ENCODE results near the gene PROC. TPM values are rescaled to one million over a fixed set of nuclear protein-coding genes. Genes with fewer than 3 reads are reported as not detected.

Gene PROC
- total RNA-seq = 0.08 and 0.13 TPM in 2 replicates

GRCh38 chr2:127418300-127419111, at the start of gene PROC:
PROC (plus strand) TSS chr2:127418427; CDS start chr2:127419943, 1,516 bp downstream.

GRCh38 chr2:127387655-127388422, 30.4 kb upstream of the PROC start, which contains the start of gene MAP3K2:
MAP3K2 (minus strand) TSS chr2:127387975; CDS start chr2:127343129, 44,846 bp downstream.

Other genes with a start within 250 kb of the PROC start
- 0.26 and 0.48 TPM in 2 replicates for gene CYP27C1, start 198.1 kb upstream of the PROC start, total RNA-seq
- 22.2 and 25.6 TPM in 2 replicates for gene ERCC3, start 124.3 kb upstream of the PROC start, total RNA-seq
- gene MAP3K2, start 30.5 kb upstream of the PROC start, total RNA-seq = 20.2 and 30.6 TPM in 2 replicates
- 23.8 and 24.0 TPM in 2 replicates for gene IWS1, start 108.1 kb downstream of the PROC start, total RNA-seq
- gene MYO7B, start 117.3 kb downstream of the PROC start, total RNA-seq = 0.24 TPM in 1 of 2 replicates, not detected in the other
- not detected in 2 replicates for gene GPR17, start 227.7 kb downstream of the PROC start, total RNA-seq